ENCODE measurements around the gene LIX1. TPM values are rescaled to one million over a fixed set of nuclear protein-coding genes. Genes with fewer than 3 reads are reported as not detected.
A peak's percentile ranks its signal among the peaks of the same experiment; 100 is the strongest.
"Not testable (repeated sequence)": the region's sequence is repeated elsewhere in the genome, so short reads cannot be mapped to it uniquely, and the experiment has no call there.

Gene LIX1
- total and polyA plus RNA-seq, 4 donors = not detected

- not testable (repeated sequence) for H3K36me3 ChIP-seq (ENCODE audit: control insufficient read depth in 4 of 4, insufficient read depth in 3 of 4, low read depth in 1 of 4, low read length in 3 of 4); H3K27me3 ChIP-seq (ENCODE audit: control insufficient read depth in 4 of 4, insufficient read depth in 4 of 4, low read length in 3 of 4); DNase-seq (ENCODE audit: low spot score); H3K4me1 ChIP-seq (ENCODE audit: control insufficient read depth in 4 of 4, insufficient read depth in 4 of 4, low read length in 3 of 4); H3K27ac ChIP-seq (ENCODE audit: low read depth in 1 of 2, low read length in 2 of 2); H3K9ac ChIP-seq (ENCODE audit: low read depth in 1 of 2, low read length in 2 of 2); H3K4me3 ChIP-seq (ENCODE audit: low read depth in 1 of 3, low read length in 3 of 3); H3K9me3 ChIP-seq (ENCODE audit: control insufficient read depth in 4 of 4, low read length in 3 of 4)
- 95% methylated on average over 1 of the region's 1 CpG for WGBS
Observed at GRCh38 chr5:97189523-97189922, 47.1 kb upstream of the LIX1 start.

GRCh38 chr5:97183930-97184213, 41.5 kb upstream of the LIX1 start:
- DNase-seq (ENCODE audit: low spot score) = no peak
- Histone ChIP-seq H3K27ac (ENCODE audit: low read depth in 1 of 2, low read length in 2 of 2) (peak overlapping the region; percentile 77 to 97), H3K27me3 (ENCODE audit: control insufficient read depth in 4 of 4, insufficient read depth in 4 of 4, low read length in 3 of 4) (no peaks in the 10 kb centered on the region), H3K9ac (ENCODE audit: low read depth in 1 of 2, low read length in 2 of 2) (peak overlapping the region; percentile 36 to 96), H3K9me3 (ENCODE audit: control insufficient read depth in 4 of 4, low read length in 3 of 4) (no peaks in the 10 kb centered on the region), H3K4me3 (ENCODE audit: low read depth in 1 of 3, low read length in 3 of 3) (peak overlapping the region; percentile 68 to 96 (median 95)), H3K36me3 (ENCODE audit: control insufficient read depth in 4 of 4, insufficient read depth in 3 of 4, low read depth in 1 of 4, low read length in 3 of 4) (peaks cover 0 to 3% (median 2%) of the 10 kb centered on the region in 4 donors), H3K4me1 (ENCODE audit: control insufficient read depth in 4 of 4, insufficient read depth in 4 of 4, low read length in 3 of 4) (peaks cover 0 to 22% (median 16%) of the 10 kb centered on the region in 4 donors)
- TF ChIP-seq TAF1 (conservative IDR thresholded peaks at IDR 0.05) (no peak), GABPA (IDR thresholded peaks at IDR 0.05 in 1 of 2, conservative IDR thresholded peaks at IDR 0.05 in 1 of 2) (no peak)
- WGBS = 41% methylated on average over 6 of the region's 6 CpGs

GRCh38 chr5:97183100-97183929, 40.9 kb upstream of the LIX1 start, which contains the start of gene RIOK2:
Gene RIOK2 (minus strand): TSS chr5:97183247. CDS start chr5:97183191, 56 bp downstream.
- peak within 1 kb of the TSS; percentile 77 to 97 for H3K27ac ChIP-seq (ENCODE audit: low read depth in 1 of 2, low read length in 2 of 2)
- peak within 1 kb of the TSS; percentile 68 to 96 (median 95) for H3K4me3 ChIP-seq (ENCODE audit: low read depth in 1 of 3, low read length in 3 of 3)
- H3K9ac ChIP-seq (ENCODE audit: low read depth in 1 of 2, low read length in 2 of 2) = peak within 1 kb of the TSS; percentile 84 to 96
- H3K4me1 ChIP-seq (ENCODE audit: control insufficient read depth in 4 of 4, insufficient read depth in 4 of 4, low read length in 3 of 4) = peaks cover 0 to 22% (median 16%) of the 10 kb centered on the region in 4 donors
- under 1% methylated on average over 44 of the region's 44 CpGs for WGBS
- TF ChIP-seq SP1 (IDR thresholded peaks at IDR 0.05) (peak; percentile 62), FOXA1 (IDR thresholded peaks at IDR 0.05) (no peak), JUND (IDR thresholded peaks at IDR 0.05) (peak; percentile 50 to 66), CTCF (IDR thresholded peaks at IDR 0.05; ENCODE audit: low read depth, low read length, missing input control) (no peak), MAX (IDR thresholded peaks at IDR 0.05) (peak; percentile 96), YY1 (IDR thresholded peaks at IDR 0.05) (peak; percentile 94), TAF1 (conservative IDR thresholded peaks at IDR 0.05) (peak; percentile 74), NR2F2 (IDR thresholded peaks at IDR 0.05) (peak; percentile 21), ATF3 (IDR thresholded peaks at IDR 0.05) (no peak), GABPA (IDR thresholded peaks at IDR 0.05 in 1 of 2, conservative IDR thresholded peaks at IDR 0.05 in 1 of 2) (peak in 1 of 2 donors; percentile 58), HNF4A (conservative IDR thresholded peaks at IDR 0.05) (peak in 1 of 2 donors; percentile 47), RXRA (IDR thresholded peaks at IDR 0.05) (peak; percentile 56 to 71), RAD21 (IDR thresholded peaks at IDR 0.05) (peak; percentile 12 to 15), HNF4G (IDR thresholded peaks at IDR 0.05) (no peak), REST (IDR thresholded peaks at IDR 0.05) (peak; percentile 66), FOXA2 (IDR thresholded peaks at IDR 0.05) (peak; percentile 19), ZBTB33 (IDR thresholded peaks at IDR 0.05) (peak; percentile 40), EGR1 (IDR thresholded peaks at IDR 0.05; ENCODE audit: low read depth in 2 of 2) (peak in 1 of 2 donors; percentile 58)
- H3K36me3 ChIP-seq (ENCODE audit: control insufficient read depth in 4 of 4, insufficient read depth in 3 of 4, low read depth in 1 of 4, low read length in 3 of 4) = peaks cover 0 to 8% (median 7%) of the 10 kb centered on the region in 4 donors
- peak; percentile 87 for DNase-seq (ENCODE audit: low spot score)
- no peaks in the 10 kb centered on the region for H3K9me3 ChIP-seq (ENCODE audit: control insufficient read depth in 4 of 4, low read length in 3 of 4)
- no peaks in the 10 kb centered on the region for H3K27me3 ChIP-seq (ENCODE audit: control insufficient read depth in 4 of 4, insufficient read depth in 4 of 4, low read length in 3 of 4)
